ENCODE measurements around the gene PTPRN2. TPM values are rescaled to one million over a fixed set of nuclear protein-coding genes. Genes with fewer than 3 reads are reported as not detected.

The PTPRN2 gene
- total and polyA plus RNA-seq, 2 experiments from 2014 or later = 0.28 TPM; not detected in 1

GRCh38 chr7:157763279-157764000, 824.2 kb downstream of the PTPRN2 start:
- TF ChIP-seq CTCF (IDR thresholded peaks at IDR 0.05; ENCODE audit: low read depth, low read length) = no peak
- no peak for DNase-seq (ENCODE audit: low read depth in 1 of 2, low spot score in 1 of 2)
- H3K9me3 ChIP-seq (ENCODE audit: low read depth) = no peaks in the 10 kb centered on the region
- no peaks in the 10 kb centered on the region for H3K27me3 ChIP-seq
- no peaks in the 10 kb centered on the region for H3K4me1 ChIP-seq (ENCODE audit: low read depth)
- no peak overlapping the region for H3K27ac ChIP-seq
- no peak overlapping the region for H3K4me3 ChIP-seq
- no peaks in the 10 kb centered on the region for H3K36me3 ChIP-seq

GRCh38 chr7:157762824-157763223, 824.8 kb downstream of the PTPRN2 start:
- Histone ChIP-seq H3K27me3 (no peaks in the 10 kb centered on the region), H3K36me3 (no peaks in the 10 kb centered on the region), H3K4me3 (no peak overlapping the region), H3K4me1 (ENCODE audit: low read depth) (no peaks in the 10 kb centered on the region), H3K27ac (no peak overlapping the region), H3K9me3 (ENCODE audit: low read depth) (no peaks in the 10 kb centered on the region)
- no peak for TF ChIP-seq CTCF (IDR thresholded peaks at IDR 0.05; ENCODE audit: low read depth, low read length)
- DNase-seq (ENCODE audit: low read depth in 1 of 2, low spot score in 1 of 2) = no peak

GRCh38 chr7:157760004-157760730, 827.5 kb downstream of the PTPRN2 start:
- Histone ChIP-seq H3K9me3 (ENCODE audit: low read depth) (no peaks in the 10 kb centered on the region), H3K4me1 (ENCODE audit: low read depth) (no peaks in the 10 kb centered on the region), H3K36me3 (no peaks in the 10 kb centered on the region), H3K4me3 (no peak overlapping the region), H3K27me3 (no peaks in the 10 kb centered on the region), H3K27ac (no peak overlapping the region)
- DNase-seq (ENCODE audit: low read depth in 1 of 2, low spot score in 1 of 2) = no peak
- no peak for TF ChIP-seq CTCF (IDR thresholded peaks at IDR 0.05; ENCODE audit: low read depth, low read length)

- H3K27ac ChIP-seq = no peak overlapping the region
- no peak for DNase-seq (ENCODE audit: low read depth in 1 of 2, low spot score in 1 of 2)
- H3K36me3 ChIP-seq = no peaks in the 10 kb centered on the region
- H3K9me3 ChIP-seq (ENCODE audit: low read depth) = no peaks in the 10 kb centered on the region
- no peaks in the 10 kb centered on the region for H3K4me1 ChIP-seq (ENCODE audit: low read depth)
- no peak for TF ChIP-seq CTCF (IDR thresholded peaks at IDR 0.05; ENCODE audit: low read depth, low read length)
- H3K4me3 ChIP-seq = no peak overlapping the region
- no peaks in the 10 kb centered on the region for H3K27me3 ChIP-seq
These were observed 828.3 kb downstream of the PTPRN2 start for GRCh38 chr7:157759246-157759805.

- no peaks in the 10 kb centered on the region for H3K4me1 ChIP-seq (ENCODE audit: low read depth)
- no peak for DNase-seq (ENCODE audit: low read depth in 1 of 2, low spot score in 1 of 2)
- TF ChIP-seq CTCF (IDR thresholded peaks at IDR 0.05; ENCODE audit: low read depth, low read length) = no peak
- no peak overlapping the region for H3K4me3 ChIP-seq
- H3K27me3 ChIP-seq = no peaks in the 10 kb centered on the region
- no peaks in the 10 kb centered on the region for H3K36me3 ChIP-seq
- no peak overlapping the region for H3K27ac ChIP-seq
- H3K9me3 ChIP-seq (ENCODE audit: low read depth) = no peaks in the 10 kb centered on the region
These were observed 829.0 kb downstream of the PTPRN2 start for GRCh38 chr7:157758468-157759245.

Data from cardiac muscle cell (in vitro differentiated cells and primary cell).